DND-41 (cell line): ENCODE data around the gene DNLZ.
"Not testable (repeated sequence)": the region's sequence is repeated elsewhere in the genome, so short reads cannot be mapped to it uniquely, and the experiment has no call there.

Experiments
- ATAC-seq: fragments of 200-7000 bp; cut with Tn5 transposase; 3 replicates; pipeline ENCODE4 v1.9.1; 2021; ENCODE audit warnings: low read depth; ENCODE audit not compliant: insufficient read depth
- DNase-seq: peaks from one replicate; pipeline ENCODE4 v3.0.0-alpha.2; 2020
- H2AFZ ChIP-seq: 2 replicates; pipeline ENCODE4 v1.6.0; 2012; ENCODE audit warnings: low read depth, low read length
- H3K27ac ChIP-seq: 2 replicates; pipeline ENCODE4 v1.5.1; 2012; ENCODE audit warnings: low read length, inconsistent platforms
- H3K27me3 ChIP-seq: fragments of 200-600 bp; sonication (generic); 2 replicates; pipeline ENCODE4 v1.6.0; 2012; ENCODE audit warnings: low read length, mild to moderate bottlenecking, inconsistent platforms; ENCODE audit not compliant: insufficient read depth, poor library complexity
- H3K36me3 ChIP-seq: 2 replicates; pipeline ENCODE4 v1.5.1; 2012; ENCODE audit warnings: low read length, inconsistent platforms; ENCODE audit not compliant: insufficient read depth
- H3K4me1 ChIP-seq: 2 replicates; pipeline ENCODE4 v1.5.1; 2012; ENCODE audit warnings: mild to moderate bottlenecking, low read length; ENCODE audit not compliant: insufficient read depth
- H3K4me2 ChIP-seq: 2 replicates; pipeline ENCODE4 v1.6.0; 2012; ENCODE audit warnings: mild to moderate bottlenecking, moderate library complexity, low read length, inconsistent platforms; ENCODE audit not compliant: insufficient read depth
- H3K4me3 ChIP-seq, 2 experiments: fragments of 200-600 bp in 1 of 2; shearing (Covaris generic) in 1 of 2; 2 replicates each; pipeline ENCODE4 v1.5.1; 2012 to 2016; ENCODE audit warnings: inconsistent platforms in 2 of 2, low read length in 2 of 2, mild to moderate bottlenecking in 2 of 2, low read depth in 1 of 2, moderate library complexity in 1 of 2
- H3K79me2 ChIP-seq: 2 replicates; pipeline ENCODE4 v1.6.0; 2012; ENCODE audit warnings: low read length, inconsistent platforms; ENCODE audit not compliant: insufficient read depth
- H3K9ac ChIP-seq: 2 replicates; pipeline ENCODE4 v1.6.0; 2012; ENCODE audit warnings: low read depth, mild to moderate bottlenecking, inconsistent platforms, low read length, moderate library complexity
- H3K9me3 ChIP-seq: 2 replicates; pipeline ENCODE4 v1.5.1; 2012; ENCODE audit warnings: low read length, moderate library complexity, mild to moderate bottlenecking, inconsistent platforms; ENCODE audit not compliant: insufficient read depth, severe bottlenecking
- H4K20me1 ChIP-seq: 2 replicates; pipeline ENCODE4 v1.6.0; 2012; ENCODE audit warnings: low read length; ENCODE audit not compliant: insufficient read depth
- EZH2 ChIP-seq: IDR thresholded peaks from 3 replicates; pipeline ENCODE4 v1.6.1; 2012; ENCODE audit warnings: borderline replicate concordance, low read depth, mild to moderate bottlenecking, moderate library complexity, low read length, inconsistent platforms; ENCODE audit not compliant: severe bottlenecking
- TF ChIP-seq, protein P1 (sequence below): IDR thresholded peaks from 2 replicates; pipeline ENCODE4 v1.5.1; 2012; ENCODE audit warnings: borderline replicate concordance, low read length, moderate library complexity, mild to moderate bottlenecking; ENCODE audit not compliant: poor library complexity, severe bottlenecking; ENCODE audit errors: extremely low read depth

The DNLZ gene

GRCh38 chr9:136322756-136323330 is 40.7 kb downstream of the DNLZ start:
- ATAC-seq: no peak
- H4K20me1 ChIP-seq: peaks cover 8% of the 10 kb centered on the region; the same call in 1 of the 2 replicates
- no peak overlapping the region for H3K4me2 ChIP-seq
- no peak for TF ChIP-seq EZH2
- TF ChIP-seq, protein P1, sequence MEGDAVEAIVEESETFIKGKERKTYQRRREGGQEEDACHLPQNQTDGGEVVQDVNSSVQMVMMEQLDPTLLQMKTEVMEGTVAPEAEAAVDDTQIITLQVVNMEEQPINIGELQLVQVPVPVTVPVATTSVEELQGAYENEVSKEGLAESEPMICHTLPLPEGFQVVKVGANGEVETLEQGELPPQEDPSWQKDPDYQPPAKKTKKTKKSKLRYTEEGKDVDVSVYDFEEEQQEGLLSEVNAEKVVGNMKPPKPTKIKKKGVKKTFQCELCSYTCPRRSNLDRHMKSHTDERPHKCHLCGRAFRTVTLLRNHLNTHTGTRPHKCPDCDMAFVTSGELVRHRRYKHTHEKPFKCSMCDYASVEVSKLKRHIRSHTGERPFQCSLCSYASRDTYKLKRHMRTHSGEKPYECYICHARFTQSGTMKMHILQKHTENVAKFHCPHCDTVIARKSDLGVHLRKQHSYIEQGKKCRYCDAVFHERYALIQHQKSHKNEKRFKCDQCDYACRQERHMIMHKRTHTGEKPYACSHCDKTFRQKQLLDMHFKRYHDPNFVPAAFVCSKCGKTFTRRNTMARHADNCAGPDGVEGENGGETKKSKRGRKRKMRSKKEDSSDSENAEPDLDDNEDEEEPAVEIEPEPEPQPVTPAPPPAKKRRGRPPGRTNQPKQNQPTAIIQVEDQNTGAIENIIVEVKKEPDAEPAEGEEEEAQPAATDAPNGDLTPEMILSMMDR: no peak
- no peak overlapping the region for H3K9ac ChIP-seq
- H3K79me2 ChIP-seq: no peaks in the 10 kb centered on the region
- DNase-seq: no peak
- H3K9me3 ChIP-seq: no peaks in the 10 kb centered on the region
- peaks cover 39% of the 10 kb centered on the region for H3K27me3 ChIP-seq
- no peak overlapping the region for H3K27ac ChIP-seq
- H3K4me1 ChIP-seq: peaks cover 6% of the 10 kb centered on the region; the same call in 1 of the 2 replicates
- no peak overlapping the region for H3K4me3 ChIP-seq
- H3K36me3 ChIP-seq: no peaks in the 10 kb centered on the region
- H2AFZ ChIP-seq: no peak overlapping the region

DNA sequence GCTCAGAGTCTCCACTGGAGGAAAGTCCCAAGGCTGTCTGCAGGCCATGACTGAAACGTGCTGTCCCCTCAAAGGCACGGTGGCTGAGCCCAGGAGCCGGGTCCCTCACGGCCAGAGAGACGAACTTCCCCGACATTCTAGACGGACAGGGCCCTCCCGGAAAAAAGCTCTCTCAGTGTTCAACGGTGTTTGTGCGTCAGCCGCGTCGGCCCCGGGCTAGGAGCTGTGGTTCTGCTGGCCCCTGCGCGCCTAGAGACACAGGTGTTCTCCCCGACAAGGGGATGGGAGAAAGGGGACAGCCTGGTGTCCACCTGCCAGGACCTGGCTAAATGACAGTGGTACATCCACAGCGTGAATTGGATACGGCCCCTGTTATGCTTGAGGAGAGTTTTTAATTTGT is 42.0 kb downstream of the DNLZ start:
- TF ChIP-seq, protein P1: no peak
- no peak for TF ChIP-seq EZH2
- Histone ChIP-seq H3K9ac (no peak overlapping the region), H3K79me2 (no peaks in the 10 kb centered on the region), H3K27ac (no peak overlapping the region), H3K27me3 (peaks cover 39% of the 10 kb centered on the region), H3K4me1 (no peaks in the 10 kb centered on the region), H2AFZ (no peak overlapping the region), H3K36me3 (no peaks in the 10 kb centered on the region), H3K4me2 (no peak overlapping the region), H4K20me1 (peaks cover 8% of the 10 kb centered on the region; the same call in 1 of the 2 replicates), H3K9me3 (no peaks in the 10 kb centered on the region), H3K4me3 (no peak overlapping the region)
- DNase-seq (no peak), ATAC-seq (no peak)

GRCh38 chr9:136320972-136321371 is 42.6 kb downstream of the DNLZ start:
- H2AFZ ChIP-seq, ATAC-seq, H4K20me1 ChIP-seq, H3K27ac ChIP-seq, DNase-seq, H3K4me2 ChIP-seq, H3K4me1 ChIP-seq, H3K9me3 ChIP-seq, H3K4me3 ChIP-seq, H3K79me2 ChIP-seq, H3K36me3 ChIP-seq, H3K9ac ChIP-seq: not testable (repeated sequence)
- peaks cover 39% of the 10 kb centered on the region for H3K27me3 ChIP-seq

GRCh38 chr9:136319955-136320354 is 43.6 kb downstream of the DNLZ start:
- H3K79me2 ChIP-seq, H4K20me1 ChIP-seq, H3K36me3 ChIP-seq, H3K9me3 ChIP-seq, H3K27ac ChIP-seq, H3K9ac ChIP-seq, H3K4me3 ChIP-seq, DNase-seq, ATAC-seq, H3K4me1 ChIP-seq, H2AFZ ChIP-seq, H3K4me2 ChIP-seq: not testable (repeated sequence)
- peaks cover 34% of the 10 kb centered on the region for H3K27me3 ChIP-seq

DNA sequence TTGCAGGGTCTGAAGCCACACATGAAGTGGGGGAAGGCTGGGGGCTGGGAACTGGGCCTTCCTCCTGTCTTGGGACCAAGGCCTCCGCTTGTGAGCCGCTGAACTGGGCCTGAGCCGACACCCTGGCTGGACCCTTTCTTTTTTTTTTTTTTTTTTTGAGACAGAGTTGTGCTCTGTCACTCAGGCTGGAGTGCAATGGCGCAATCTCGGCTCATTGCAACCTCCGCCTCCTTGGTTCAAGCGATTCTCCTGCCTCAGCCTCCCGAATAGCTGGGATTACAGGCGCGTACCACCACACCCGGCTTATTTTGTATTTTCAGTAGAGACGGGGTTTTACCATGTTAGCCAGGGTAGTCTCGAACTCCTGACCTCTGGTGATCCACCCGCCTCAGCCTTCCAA is 44.3 kb downstream of the DNLZ start:
- H2AFZ ChIP-seq, H3K4me3 ChIP-seq, H3K36me3 ChIP-seq, H3K4me1 ChIP-seq, DNase-seq, H3K27ac ChIP-seq, H3K79me2 ChIP-seq, H3K4me2 ChIP-seq, ATAC-seq, H3K9ac ChIP-seq, H4K20me1 ChIP-seq: not testable (repeated sequence)
- H3K9me3 ChIP-seq: peaks cover 11% of the 10 kb centered on the region
- H3K27me3 ChIP-seq: peaks cover 30% of the 10 kb centered on the region
